NOMO-1 treated with dmso at 0.1 percent for 144 hours (cell line): Measurements from ENCODE around the gene HLCS.
"Not testable (repeated sequence)": the region's sequence is repeated elsewhere in the genome, so short reads cannot be mapped to it uniquely, and the experiment has no call there.

Experiments used
- DNase-seq: peaks from one replicate; lab custom pipeline; 2025; ENCODE audit not compliant: unreplicated experiment; lab: John Stamatoyannopoulos, UW

HLCS gene

GRCh38 chr21:36966066-36966820 is at the start of gene HLCS:
TSS of gene HLCS (minus strand) at chr21:36966669. CDS start at chr21:36966638, 31 bp downstream.
- peak; percentile 47 for DNase-seq

GRCh38 chr21:37009740-37010341 is 43.4 kb upstream of the HLCS start:
- peak; percentile 78 for DNase-seq

DNA sequence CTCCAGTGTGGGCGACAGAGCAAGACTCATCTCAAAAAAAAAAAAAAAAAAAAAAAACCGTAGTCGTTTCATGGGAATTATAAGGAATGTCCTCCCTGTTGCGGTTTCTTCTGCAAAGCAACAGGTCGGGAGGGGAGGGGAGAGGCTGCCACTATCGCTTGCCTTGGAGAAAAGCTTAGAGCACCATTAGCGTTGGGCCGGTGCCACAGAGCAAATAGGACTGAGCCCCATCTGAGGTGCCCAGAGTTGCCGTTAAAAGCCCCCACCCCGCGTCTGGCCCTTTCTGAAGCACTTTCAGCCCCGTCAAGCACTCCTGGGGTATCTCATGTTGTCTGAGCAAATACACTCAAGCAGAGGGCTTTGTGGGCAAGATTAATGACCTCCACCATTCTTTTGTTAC is 42.3 kb upstream of the HLCS start:
- DNase-seq = no peak

- no peak for DNase-seq
These were observed 40.2 kb upstream of the HLCS start, which contains the start of gene RIPPLY3 for GRCh38 chr21:37006486-37007291. TSS of gene RIPPLY3 (plus strand) at chr21:37006702. CDS start at chr21:37006773, 71 bp downstream.

GRCh38 chr21:37005548-37006485 is 39.3 kb upstream of the HLCS start:
- DNase-seq = no peak

DNA sequence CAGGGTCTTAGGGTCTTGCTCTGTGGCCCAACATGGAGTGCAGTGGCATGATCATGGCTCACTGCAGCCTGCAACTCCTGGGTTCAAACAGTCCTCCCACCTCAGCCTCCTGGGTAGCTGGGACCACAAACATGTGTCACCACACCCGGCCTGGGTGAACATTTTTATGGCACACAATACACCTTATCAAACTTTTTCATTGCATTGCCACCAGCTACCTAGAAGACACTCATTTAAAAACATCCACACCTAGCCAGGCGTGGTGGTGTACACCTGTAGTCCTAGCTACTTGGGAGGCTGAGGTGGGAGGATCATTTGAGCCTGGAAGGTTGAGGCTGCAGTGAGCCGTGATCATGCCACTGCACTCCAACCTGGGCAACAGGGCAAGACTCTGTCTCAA is 37.4 kb upstream of the HLCS start:
- not testable (repeated sequence) for DNase-seq

DNA sequence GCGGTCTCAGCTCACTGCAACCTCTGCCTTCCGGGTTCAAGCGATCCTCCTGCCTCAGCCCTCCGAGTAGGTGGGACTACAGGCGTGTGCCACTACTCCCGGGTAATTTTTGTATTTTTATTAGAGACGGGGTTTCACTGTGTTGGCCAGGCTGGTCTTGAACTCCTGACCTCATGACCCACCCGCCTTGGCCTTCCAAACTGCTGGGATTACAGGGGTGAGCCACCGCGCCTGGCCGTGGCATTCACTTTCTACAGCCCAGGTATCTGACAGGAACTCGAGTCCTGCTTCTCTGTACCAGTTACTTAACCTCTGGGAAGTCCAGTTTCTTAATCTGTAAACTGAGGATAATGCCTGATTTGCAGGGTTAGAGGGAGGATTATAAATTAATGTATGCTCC is 36.4 kb upstream of the HLCS start:
- not testable (repeated sequence) for DNase-seq

DNA sequence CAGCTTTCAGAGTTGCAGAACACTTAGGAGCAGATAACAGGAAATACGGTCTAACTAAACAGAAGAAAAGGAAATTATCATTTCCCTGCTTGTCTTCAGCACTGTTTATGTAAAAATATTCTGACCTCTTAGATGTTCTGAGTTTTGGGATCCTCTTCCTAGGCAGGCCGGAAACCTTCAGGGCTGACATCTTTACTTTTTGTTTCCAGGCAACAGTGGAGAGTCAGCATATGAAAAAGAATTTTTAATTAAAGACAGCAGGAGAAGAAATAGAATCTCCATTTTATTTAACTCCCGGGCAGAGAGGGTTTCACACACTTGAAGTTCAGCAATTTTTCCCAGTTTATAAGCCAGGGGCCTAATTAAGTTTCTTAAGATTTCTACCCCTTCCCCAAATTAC is 35.0 kb upstream of the HLCS start:
- no peak for DNase-seq

DNA sequence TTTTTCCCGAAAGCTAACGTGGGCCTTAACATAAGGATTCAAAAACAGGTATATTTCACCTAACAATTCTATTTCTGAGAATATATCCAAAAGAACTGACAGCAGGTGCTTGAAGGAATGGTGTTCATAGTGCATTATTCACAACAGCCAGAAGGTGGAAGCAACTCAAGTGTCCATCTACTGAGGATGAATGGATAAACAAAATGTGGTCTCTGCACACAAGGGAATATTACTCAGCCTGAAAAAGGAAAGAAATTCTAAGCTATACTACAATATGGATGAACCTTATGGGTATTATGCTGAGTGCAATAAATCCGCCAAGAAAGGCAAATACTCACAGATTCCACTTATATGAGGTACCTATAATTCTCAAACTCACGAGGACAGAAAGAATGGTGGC is 33.9 kb upstream of the HLCS start:
- no peak for DNase-seq

GRCh38 chr21:36999131-36999898 is 32.8 kb upstream of the HLCS start:
- no peak for DNase-seq

- DNase-seq = not testable (repeated sequence)
These were observed 28.8 kb upstream of the HLCS start for GRCh38 chr21:36995285-36995684.

GRCh38 chr21:36994501-36995158 is 28.2 kb upstream of the HLCS start:
- no peak for DNase-seq

- DNase-seq = no peak
These were observed 26.2 kb upstream of the HLCS start for GRCh38 chr21:36992671-36993070.

GRCh38 chr21:36990508-36991205 is 24.2 kb upstream of the HLCS start:
- no peak for DNase-seq

DNA sequence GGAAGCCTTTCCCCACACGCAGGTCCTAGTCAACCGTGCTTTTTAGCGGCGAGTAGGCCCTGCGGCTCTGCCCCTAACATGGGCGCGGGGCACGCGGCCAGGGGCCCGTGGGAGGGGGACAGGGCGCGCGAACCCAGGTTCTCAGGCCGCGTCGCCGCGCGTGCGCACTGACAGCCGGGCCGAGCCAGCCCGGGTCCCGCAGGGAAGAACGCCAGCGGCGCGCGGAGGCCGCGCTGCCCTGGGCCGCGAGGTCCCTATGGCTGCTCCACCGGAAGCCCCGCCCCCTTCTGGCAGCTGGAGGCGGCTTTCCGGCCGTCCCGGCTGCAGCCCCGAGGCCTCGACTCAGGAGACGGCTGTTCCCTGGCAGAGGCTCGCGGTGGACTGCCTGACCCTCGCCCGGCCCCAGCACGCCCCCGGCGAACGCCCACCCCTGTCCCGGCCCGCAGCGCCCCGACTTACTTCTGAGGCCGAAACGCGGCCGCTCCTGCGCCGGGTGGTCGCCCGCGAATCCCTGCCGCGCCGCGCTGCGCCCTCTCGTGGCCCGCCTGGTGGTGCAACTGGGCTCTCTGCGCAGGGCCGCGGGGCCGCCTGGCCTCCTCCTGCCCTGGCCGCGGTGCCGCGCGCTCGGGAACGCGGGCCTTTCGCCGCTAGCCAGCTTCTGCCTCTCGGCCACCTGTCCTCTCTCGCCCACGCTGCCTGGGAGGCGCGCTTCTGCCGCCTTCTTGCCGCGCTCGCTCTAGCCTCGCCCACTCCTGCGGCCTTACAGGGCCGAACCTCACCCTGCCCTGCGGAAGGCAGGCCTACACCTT is 23.4 kb upstream of the HLCS start:
- peak; percentile 93 for DNase-seq

DNA sequence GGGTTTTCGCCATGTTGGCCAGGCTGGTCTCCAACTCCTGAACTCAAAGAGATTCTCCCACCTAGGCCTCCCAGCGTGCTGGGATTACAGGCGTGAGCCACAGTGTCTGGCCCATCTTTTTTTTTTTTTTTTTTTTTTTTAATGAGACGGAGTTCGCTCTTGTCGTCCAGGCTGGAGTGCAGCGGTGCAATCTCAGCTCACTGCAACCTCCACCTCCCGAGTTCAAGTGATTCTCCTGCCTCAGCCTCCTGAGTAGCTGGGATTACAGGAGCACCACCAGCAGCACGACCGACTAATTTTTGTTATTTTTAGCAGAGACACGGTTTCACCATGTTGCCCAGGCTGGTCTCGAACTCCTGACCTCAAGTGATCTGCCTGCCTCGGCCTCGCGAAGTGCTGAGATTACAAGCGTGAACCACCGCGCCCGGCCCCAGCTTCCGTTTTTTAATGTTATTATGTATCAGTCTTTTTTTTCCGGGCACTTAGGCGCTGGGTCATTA is 22.8 kb upstream of the HLCS start:
- not testable (repeated sequence) for DNase-seq

- no peak for DNase-seq
These were observed 22.1 kb upstream of the HLCS start for GRCh38 chr21:36988536-36988935.

GRCh38 chr21:36987845-36988244 is 21.4 kb upstream of the HLCS start:
- DNase-seq = no peak
